UCSD-AML1 (cell line): Measurements from ENCODE around the gene RAB34.

Source experiments
- DNase-seq: peaks from one replicate; lab custom pipeline; 2025; ENCODE audit not compliant: unreplicated experiment; lab: John Stamatoyannopoulos, UW

The RAB34 gene

GRCh38 chr17:28712705-28713415 is 4.8 kb downstream of the RAB34 start:
- DNase-seq = no peak

- peak; percentile 87 for DNase-seq
Observed at GRCh38 chr17:28712032-28712704, 5.5 kb downstream of the RAB34 start.

GRCh38 chr17:28711723-28712031 is 6.0 kb downstream of the RAB34 start, which contains the start of gene PROCA1:
TSS of gene PROCA1 (minus strand) at chr17:28711888. CDS start at chr17:28711660, 228 bp downstream.
- DNase-seq = no peak

GRCh38 chr17:28710861-28711722 is 6.6 kb downstream of the RAB34 start:
- DNase-seq = peak; percentile 96

- no peak for DNase-seq
Observed at GRCh38 chr17:28707339-28707720, 10.3 kb downstream of the RAB34 start.

GRCh38 chr17:28706471-28707338 is 11.0 kb downstream of the RAB34 start:
- no peak for DNase-seq

- DNase-seq = no peak
Observed at GRCh38 chr17:28705728-28706334, 11.8 kb downstream of the RAB34 start.

GRCh38 chr17:28705074-28705659 is 12.5 kb downstream of the RAB34 start:
- no peak for DNase-seq

GRCh38 chr17:28704219-28704858 is 13.3 kb downstream of the RAB34 start:
- no peak for DNase-seq

GRCh38 chr17:28703552-28704218 is 14.0 kb downstream of the RAB34 start:
- DNase-seq = no peak

- DNase-seq = no peak
Observed at GRCh38 chr17:28702752-28703150, 14.9 kb downstream of the RAB34 start.

- DNase-seq = no peak
Observed at GRCh38 chr17:28702026-28702751, 15.5 kb downstream of the RAB34 start.

- DNase-seq = no peak
Observed at GRCh38 chr17:28700830-28701492, 16.7 kb downstream of the RAB34 start.

GRCh38 chr17:28700278-28700677 is 17.4 kb downstream of the RAB34 start:
- DNase-seq = no peak

GRCh38 chr17:28698253-28698941 is 19.3 kb downstream of the RAB34 start:
- DNase-seq = no peak

GRCh38 chr17:28693869-28694268 is 23.8 kb downstream of the RAB34 start:
- no peak for DNase-seq

- no peak for DNase-seq
Observed at GRCh38 chr17:28689011-28689410, 28.7 kb downstream of the RAB34 start.
